GM12878 (cell line): ENCODE measurements around the gene GNAZ. TPM values are rescaled to one million over a fixed set of nuclear protein-coding genes. Genes with fewer than 3 reads are reported as not detected.

ENCODE experiments used
- MYB ChIP-seq: fragments of 150-350 bp; IDR thresholded peaks from 2 replicates; pipeline ENCODE4 v1.6.1; 2014; ENCODE audit warnings: mild to moderate bottlenecking, low read depth, low read length, borderline replicate concordance
- ZBTB4 ChIP-seq: fragments of 450-650 bp; formaldehyde crosslinking; IDR thresholded peaks from 2 replicates; pipeline ENCODE4 v1.4.0; 2022; ENCODE audit warnings: mild to moderate bottlenecking, moderate library complexity
- ZNF592 ChIP-seq: fragments of 450-650 bp; IDR thresholded peaks from 2 replicates; pipeline ENCODE4 v1.6.1; 2017; ENCODE audit warnings: mild to moderate bottlenecking, moderate library complexity
- polyA plus RNA-seq, 11 experiments: library from polyadenylated mRNA; depleted of rRNA in 4 of 11; unstranded in 6 of 11; stranded (reverse) in 5 of 11; fragments of >200 nt; fragmentation: Nextera tagmentation in 4 of 11; fragmentation: Illumina TruSeq in 1 of 11; extraction: Ambion mirVana in 4 of 11; extraction: Trizol in 1 of 11; gene quantifications; 1 replicate in 1 of 11; 2 replicates in 10 of 11; pipeline versions ENCODE4 v1.2.1 to v1.2.3, GENCODE V29; 2011 to 2016; ENCODE audit warnings: inconsistent platforms in 2 of 11, missing spikeins in 2 of 11, low read depth in 1 of 11
- total RNA-seq, 4 experiments: library from RNA; depleted of rRNA in 3 of 4; stranded (reverse); fragments of >200 nt in 3 of 4; fragmentation: Illumina TruSeq in 1 of 4; extraction: Trizol in 1 of 4; gene quantifications; 2 replicates each; pipeline versions ENCODE4 v1.2.1 to v1.2.3, GENCODE V29; 2013 to 2021

The GNAZ gene
- total and polyA plus RNA-seq, 10 of the 15 experiments (the other 5 are each of a cell fraction or from before 2014, with no cell fraction given) = 0.09 to 1.0 (median 0.44) TPM; not detected in 1

- TF ChIP-seq ZBTB4 (CRISPR knock-in tag) (no peak), ZNF592 (no peak), MYB (no peak)
Measured at GRCh38 chr22:23058481-23059283, 11.6 kb upstream of the GNAZ start (continued).
